ENCODE data around the gene ADAMTS10.

DNA sequence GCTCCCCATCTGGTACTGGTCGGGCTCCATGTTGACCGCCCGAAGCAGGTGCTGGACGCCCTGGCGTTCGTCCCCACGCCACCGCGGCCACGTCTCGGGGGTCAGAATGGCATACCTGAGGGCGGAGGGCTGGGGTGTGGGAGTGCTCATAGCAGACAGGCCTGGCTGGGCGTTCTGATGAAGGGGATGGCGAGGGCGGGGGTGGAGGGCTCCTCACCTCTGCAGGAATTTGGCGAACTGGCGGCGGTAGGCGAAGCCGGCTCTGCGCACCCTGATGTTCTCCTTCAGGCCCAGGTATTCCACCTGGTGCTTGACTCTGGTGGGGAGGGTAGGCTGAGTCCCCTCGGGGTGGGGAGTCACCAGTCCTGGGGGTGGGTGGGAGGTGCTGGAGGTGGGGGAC, 74.2 kb downstream of the ADAMTS10 start:
- TF ChIP-seq EGR1 (IDR thresholded peaks at IDR 0.05) (no peak), EP300 (IDR thresholded peaks at IDR 0.05; ENCODE audit: borderline replicate concordance) (no peak), TEAD4 (IDR thresholded peaks at IDR 0.05) (no peak), CREB1 (IDR thresholded peaks at IDR 0.05; ENCODE audit: low read depth) (no peak)
